Glutamatergic neuron (in vitro differentiated cells): ENCODE results near the gene DGKG. TPM values are rescaled to one million over a fixed set of nuclear protein-coding genes. Genes with fewer than 3 reads are reported as not detected.
A peak's percentile ranks its signal among the peaks of the same experiment; 100 is the strongest.

Experiments used
- DNase-seq: peaks from one replicate; pipeline ENCODE4 v3.0.0; 2022
- H3K27ac Mint-ChIP-seq: one replicate; pipeline ENCODE4 v1.8.0; 2020; ENCODE audit warnings: mild to moderate bottlenecking, mixed read lengths, inconsistent platforms; ENCODE audit not compliant: unreplicated experiment
- H3K27me3 Mint-ChIP-seq: one replicate; pipeline ENCODE4 v1.8.0; 2020; ENCODE audit warnings: mild to moderate bottlenecking, moderate library complexity, mixed read lengths, inconsistent platforms; ENCODE audit not compliant: unreplicated experiment
- H3K36me3 Mint-ChIP-seq: one replicate; pipeline ENCODE4 v1.8.0; 2020; ENCODE audit warnings: mild to moderate bottlenecking, mixed read lengths, inconsistent platforms; ENCODE audit not compliant: unreplicated experiment
- H3K4me1 Mint-ChIP-seq: one replicate; pipeline ENCODE4 v1.8.0; 2020; ENCODE audit warnings: mild to moderate bottlenecking, low read depth, mixed read lengths, inconsistent platforms; ENCODE audit not compliant: unreplicated experiment
- H3K4me3 Mint-ChIP-seq: one replicate; pipeline ENCODE4 v1.8.0; 2020; ENCODE audit warnings: mild to moderate bottlenecking, mixed read lengths, inconsistent platforms; ENCODE audit not compliant: unreplicated experiment
- H3K9me3 Mint-ChIP-seq: one replicate; pipeline ENCODE4 v1.8.0; 2020; ENCODE audit warnings: mild to moderate bottlenecking, moderate library complexity, mixed read lengths, inconsistent platforms; ENCODE audit not compliant: unreplicated experiment
- CTCF ChIP-seq: fragments of 200-600 bp; sonication (generic); IDR thresholded peaks from one replicate; pipeline ENCODE4 v1.5.0; 2021; ENCODE audit not compliant: partially characterized antibody, unreplicated experiment
- total RNA-seq: library from RNA; stranded (reverse); fragmentation: NEBNext Ultra II Directional; extraction: Animal tissue kit (Norgen Biotek cat#: 25700); gene quantifications from one replicate; pipeline ENCODE4 v1.2.1, GENCODE V29; 2021; ENCODE audit not compliant: unreplicated experiment

The DGKG gene
- total RNA-seq, 1 donor from 2014 or later, result 24.1 TPM

- DNase-seq, result no peak
- TF ChIP-seq CTCF, result no peak
- Mint-ChIP-seq H3K27me3 (no peaks in the 10 kb centered on the region), H3K27ac (peak overlapping the region; percentile 57), H3K4me1 (peaks cover 19% of the 10 kb centered on the region), H3K9me3 (no peaks in the 10 kb centered on the region), H3K36me3 (no peaks in the 10 kb centered on the region), H3K4me3 (no peak overlapping the region)
Observed at GRCh38 chr3:186308549-186308948, 53.5 kb downstream of the DGKG start.

- H3K4me3 Mint-ChIP-seq, result no peak overlapping the region
- no peaks in the 10 kb centered on the region for H3K36me3 Mint-ChIP-seq
- no peak overlapping the region for H3K27ac Mint-ChIP-seq
- no peak for DNase-seq
- no peak for TF ChIP-seq CTCF
- H3K27me3 Mint-ChIP-seq, result no peaks in the 10 kb centered on the region
- H3K9me3 Mint-ChIP-seq, result no peaks in the 10 kb centered on the region
- peaks cover 19% of the 10 kb centered on the region for H3K4me1 Mint-ChIP-seq
Observed at GRCh38 chr3:186307594-186308221, 54.3 kb downstream of the DGKG start.

GRCh38 chr3:186305286-186305685, 56.7 kb downstream of the DGKG start:
- no peaks in the 10 kb centered on the region for H3K27me3 Mint-ChIP-seq
- H3K9me3 Mint-ChIP-seq, result no peaks in the 10 kb centered on the region
- no peaks in the 10 kb centered on the region for H3K36me3 Mint-ChIP-seq
- H3K4me1 Mint-ChIP-seq, result peaks cover 13% of the 10 kb centered on the region
- H3K27ac Mint-ChIP-seq, result no peak overlapping the region
- no peak for DNase-seq
- H3K4me3 Mint-ChIP-seq, result no peak overlapping the region
- no peak for TF ChIP-seq CTCF

- no peak overlapping the region for H3K4me3 Mint-ChIP-seq
- DNase-seq, result no peak
- no peak overlapping the region for H3K27ac Mint-ChIP-seq
- no peaks in the 10 kb centered on the region for H3K9me3 Mint-ChIP-seq
- H3K27me3 Mint-ChIP-seq, result no peaks in the 10 kb centered on the region
- peaks cover 9% of the 10 kb centered on the region for H3K4me1 Mint-ChIP-seq
- TF ChIP-seq CTCF, result no peak
- H3K36me3 Mint-ChIP-seq, result peaks cover 4% of the 10 kb centered on the region
Observed at GRCh38 chr3:186303965-186304364, 58.1 kb downstream of the DGKG start.

GRCh38 chr3:186299327-186299726, 62.7 kb downstream of the DGKG start:
- no peak overlapping the region for H3K4me3 Mint-ChIP-seq
- H3K4me1 Mint-ChIP-seq, result no peaks in the 10 kb centered on the region

More at GRCh38 chr3:186299327-186299726, 62.7 kb downstream of the DGKG start:
- no peak for TF ChIP-seq CTCF
- no peak for DNase-seq
- Mint-ChIP-seq H3K9me3 (no peaks in the 10 kb centered on the region), H3K36me3 (peaks cover 4% of the 10 kb centered on the region), H3K27ac (no peak overlapping the region), H3K27me3 (no peaks in the 10 kb centered on the region)
